ENCODE data around the gene OR13A1. TPM values are rescaled to one million over a fixed set of nuclear protein-coding genes. Genes with fewer than 3 reads are reported as not detected.
"Not testable (repeated sequence)": the region's sequence is repeated elsewhere in the genome, so short reads cannot be mapped to it uniquely, and the experiment has no call there.

The OR13A1 gene
- polyA plus RNA-seq (2013, experiment 1 of 2; ENCODE audit: insufficient read length): not detected
- not detected for polyA plus RNA-seq (2013, experiment 2 of 2; ENCODE audit: insufficient read length)

DNA sequence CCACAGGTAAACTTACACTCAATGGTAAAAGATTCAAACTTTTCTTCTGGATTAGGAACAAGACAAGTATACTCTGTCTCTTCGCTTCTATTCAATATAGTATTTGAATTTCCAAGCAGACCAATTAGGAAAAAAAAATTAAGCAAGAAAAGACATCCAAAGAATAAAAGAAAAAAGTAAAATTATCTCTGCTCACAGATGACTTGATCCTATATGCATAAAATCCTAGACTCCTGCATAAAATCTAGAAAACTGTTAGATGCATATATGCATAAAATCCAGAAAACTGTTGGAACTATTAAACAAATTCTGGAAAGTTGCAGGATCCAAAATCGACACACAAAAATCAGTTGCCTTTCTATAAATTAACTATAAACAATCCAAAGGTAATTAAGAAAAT lies at the start of gene OR13A1:
Gene OR13A1 (minus strand): TSS at position 101 of the 400 bp plus-strand sequence. CDS start 11,186 bp downstream, outside the sequence.
- no peak for DNase-seq

- DNase-seq: not testable (repeated sequence)
These were observed 46.8 kb upstream of the OR13A1 start for GRCh38 chr10:45361983-45362799.

DNA sequence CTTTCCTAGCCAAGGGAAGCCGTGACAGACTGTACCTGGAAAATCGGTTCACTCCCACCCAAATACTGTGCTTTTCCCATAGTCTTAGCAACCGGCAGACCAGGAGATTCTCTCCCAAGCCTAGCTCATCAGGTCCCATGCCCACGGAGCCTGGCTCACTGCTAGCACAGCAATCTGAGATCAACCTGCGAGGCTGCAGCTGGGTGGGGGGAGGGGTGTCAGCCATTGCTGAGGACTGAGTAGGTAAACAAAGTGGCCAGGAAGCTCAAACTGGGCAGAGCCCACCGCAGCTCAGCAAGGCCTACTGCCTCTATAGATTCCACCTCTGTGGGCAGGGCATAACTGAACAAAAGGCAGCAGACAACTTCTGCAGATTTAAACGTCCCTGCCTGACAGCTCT lies 43.6 kb upstream of the OR13A1 start:
- not testable (repeated sequence) for DNase-seq

GRCh38 chr10:45355494-45355893 lies 40.1 kb upstream of the OR13A1 start:
- no peak for DNase-seq

DNA sequence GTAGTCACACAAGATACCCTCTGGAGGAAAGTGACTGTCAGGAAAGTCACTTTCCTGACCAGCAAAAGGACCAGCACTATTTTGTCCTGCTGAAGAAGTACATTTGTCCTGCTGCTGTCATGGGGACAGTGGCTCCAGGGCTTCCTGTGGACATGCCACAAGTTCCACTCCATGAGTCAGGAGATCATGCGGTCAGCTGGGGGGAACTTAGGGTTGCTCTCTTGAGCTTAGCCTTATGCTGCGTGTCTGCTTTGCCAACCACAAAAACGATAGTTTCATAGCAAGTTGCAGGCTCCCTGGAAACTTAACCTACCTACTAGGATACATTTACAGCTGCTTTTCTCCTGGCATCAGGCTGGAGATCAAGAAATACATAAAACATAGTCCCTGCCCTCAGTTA lies 38.9 kb upstream of the OR13A1 start:
- no peak for DNase-seq

GRCh38 chr10:45353186-45353585 lies 37.8 kb upstream of the OR13A1 start:
- no peak for DNase-seq

- not testable (repeated sequence) for DNase-seq
These were observed 32.9 kb upstream of the OR13A1 start for GRCh38 chr10:45348196-45348765.

GRCh38 chr10:45347464-45347863 lies 32.1 kb upstream of the OR13A1 start:
- DNase-seq: not testable (repeated sequence)

- DNase-seq: not testable (repeated sequence)
These were observed 31.4 kb upstream of the OR13A1 start for GRCh38 chr10:45346652-45347335.

- DNase-seq: not testable (repeated sequence)
These were observed 25.0 kb upstream of the OR13A1 start for GRCh38 chr10:45340420-45340819.

DNA sequence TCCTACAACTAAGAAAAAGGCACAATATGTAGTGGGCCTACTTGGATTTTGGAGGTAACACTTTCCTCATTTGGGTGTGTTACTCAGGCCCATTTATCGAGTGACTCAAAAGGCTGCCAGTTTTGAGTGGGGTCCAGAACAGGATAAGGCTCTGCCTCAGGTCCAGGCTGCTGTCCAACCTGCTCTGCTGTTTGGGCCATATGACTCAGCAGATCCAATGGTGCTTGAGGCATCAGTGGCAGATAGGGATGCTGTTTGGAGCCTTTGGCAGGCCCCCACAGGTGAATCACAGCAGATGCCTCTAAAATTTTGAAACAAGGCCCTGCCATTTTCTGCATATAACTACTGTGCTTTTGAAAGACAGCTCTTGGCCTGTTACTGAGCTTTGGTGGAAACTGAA lies 24.5 kb upstream of the OR13A1 start:
- no peak for DNase-seq

DNA sequence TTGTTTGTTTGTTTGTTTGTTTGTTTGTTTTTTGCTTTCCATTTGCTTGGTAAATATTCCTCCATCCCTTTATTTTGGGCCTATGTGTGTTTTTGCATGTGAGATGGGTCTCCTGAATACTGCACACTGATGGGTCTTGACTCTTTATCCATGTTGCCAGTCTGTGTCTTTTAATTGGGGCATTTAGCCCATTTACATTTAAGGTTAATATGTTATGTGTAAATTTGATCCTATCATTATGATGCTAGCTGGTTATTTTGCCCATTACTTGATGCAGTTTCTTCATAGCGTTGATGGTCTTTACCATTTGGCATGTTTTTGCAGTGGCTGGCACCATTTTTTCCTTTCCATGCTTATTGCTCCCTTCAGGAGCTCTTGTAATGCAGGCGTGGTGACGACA lies 16.4 kb upstream of the OR13A1 start:
- not testable (repeated sequence) for DNase-seq

- not testable (repeated sequence) for DNase-seq
These were observed 11.5 kb upstream of the OR13A1 start for GRCh38 chr10:45326864-45327263.

GRCh38 chr10:45325116-45325515 lies 9.7 kb upstream of the OR13A1 start:
- no peak for DNase-seq

DNA sequence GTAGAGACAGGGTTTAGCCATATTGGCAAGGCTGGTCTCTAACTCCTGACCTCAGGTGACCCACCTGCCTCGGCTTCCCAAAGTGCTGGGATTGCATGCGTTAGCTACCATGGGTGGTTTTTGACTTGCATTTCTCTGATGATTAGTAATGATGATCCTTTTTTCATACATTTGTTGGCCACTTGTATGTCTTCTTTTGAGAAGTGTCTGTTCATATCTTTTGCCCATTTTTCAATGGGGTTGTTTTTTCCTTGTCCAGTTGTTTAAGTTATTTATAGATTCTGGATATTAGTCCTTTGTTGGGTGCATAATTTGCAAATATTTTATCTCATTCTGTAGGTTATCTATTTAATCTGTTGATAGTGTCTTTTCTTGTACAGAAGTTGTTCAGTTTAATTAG lies 4.3 kb upstream of the OR13A1 start:
- DNase-seq: no peak

- DNase-seq: no peak
These were observed 2.0 kb downstream of the OR13A1 start for GRCh38 chr10:45313264-45313873.

DNA sequence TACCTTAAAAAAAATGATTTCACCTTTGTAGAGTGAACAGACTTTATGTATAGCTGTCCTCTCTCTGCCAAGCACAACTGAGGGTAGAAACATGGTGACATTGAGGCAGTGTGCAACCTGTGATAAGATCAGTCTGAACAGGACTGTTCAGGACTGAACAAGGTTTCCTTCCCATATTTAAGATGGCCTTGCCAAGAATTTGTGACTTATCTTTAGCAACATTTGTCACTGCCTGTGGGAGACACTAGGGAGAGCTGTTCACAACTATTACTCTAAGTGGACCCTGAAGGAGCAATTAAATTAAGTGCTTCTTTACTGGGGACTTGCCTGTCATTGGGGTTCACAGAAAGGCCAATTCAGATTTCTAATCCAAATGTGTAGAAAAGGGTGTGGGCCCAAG lies 6.7 kb downstream of the OR13A1 start:
- no peak for DNase-seq

- no peak for DNase-seq
These were observed 12.8 kb downstream of the OR13A1 start for GRCh38 chr10:45302573-45302972.

- not testable (repeated sequence) for DNase-seq
These were observed 17.0 kb downstream of the OR13A1 start for GRCh38 chr10:45298341-45298955.

DNA sequence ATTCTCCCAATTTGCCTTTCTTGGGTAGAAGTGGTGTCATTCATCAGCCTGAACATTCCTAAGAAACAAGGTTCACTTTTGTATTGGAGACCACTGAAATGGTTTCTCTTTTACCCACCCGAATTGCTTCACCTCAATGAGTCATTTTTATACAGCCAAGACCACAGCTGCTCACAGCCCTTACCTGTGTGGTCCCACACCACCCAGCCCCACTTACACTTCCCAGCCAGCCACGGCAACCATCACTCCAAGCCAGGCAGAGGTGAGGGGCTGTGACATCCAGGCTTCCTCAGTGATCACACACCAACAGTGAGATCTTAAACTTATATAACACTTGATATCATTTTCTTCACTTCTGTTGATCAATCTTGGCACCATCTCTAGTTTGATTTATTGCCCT lies 20.7 kb downstream of the OR13A1 start:
- DNase-seq: no peak

- DNase-seq: no peak
These were observed 28.4 kb downstream of the OR13A1 start for GRCh38 chr10:45286980-45287379.

DNA sequence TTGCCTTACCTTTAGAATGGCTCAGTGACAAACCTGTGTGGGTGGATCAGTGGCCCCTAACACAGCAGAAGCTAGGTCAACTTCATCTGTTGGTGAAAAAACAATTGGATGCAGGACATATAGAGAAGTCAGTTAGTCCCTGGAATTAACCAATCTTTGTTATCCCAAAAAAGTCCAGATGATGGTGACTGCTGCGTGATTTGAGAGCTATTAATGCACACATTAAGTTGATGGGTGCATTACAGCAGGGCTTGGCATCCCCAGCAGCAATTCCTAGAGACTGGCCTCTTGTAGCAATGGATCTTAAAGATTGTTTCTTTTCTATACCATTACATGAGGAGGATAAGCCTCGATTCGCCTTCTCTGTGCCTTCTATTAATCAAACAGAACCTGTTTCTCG lies 33.3 kb downstream of the OR13A1 start:
- no peak for DNase-seq

All from fibroblast of skin of scalp (primary cell).